Frontal cortex (tissue), 4 donors: Measurements from ENCODE around the gene TMEM121B. TPM values are rescaled to one million over a fixed set of nuclear protein-coding genes. Genes with fewer than 3 reads are reported as not detected.
A peak's percentile ranks its signal among the peaks of the same experiment; 100 is the strongest.

Source experiments
- DNase-seq, 2 donors: peaks; one replicate each; pipeline ENCODE4 v3.0.0; 2012; ENCODE audit warnings: low spot score in 2 of 2
- FAIRE-seq: peaks from 2 replicates; lab custom pipeline; 2012; peaks lifted over from hg19 to GRCh38; lab: Jason Lieb, UNC
- total RNA-seq: library from RNA; depleted of rRNA; stranded (reverse); fragments of >200 nt; gene quantifications from one replicate; pipeline ENCODE4 v1.2.3, GENCODE V29; 2014
- donor health status: control.
- donor health status: control.
- donor health status: control.

TMEM121B gene
- total RNA-seq, 1 donor from 2014 or later: 9.4 TPM

GRCh38 chr22:17114898-17115235 is 6.3 kb downstream of the TMEM121B start:
- DNase-seq (no peak), FAIRE-seq (no peak)

GRCh38 chr22:17114173-17114897 is 6.8 kb downstream of the TMEM121B start:
- no peak for DNase-seq
- FAIRE-seq: no peak

GRCh38 chr22:17113600-17113999 is 7.6 kb downstream of the TMEM121B start:
- no peak for FAIRE-seq
- no peak for DNase-seq

- DNase-seq (no peak), FAIRE-seq (no peak)
Observed at GRCh38 chr22:17112491-17113042, 8.6 kb downstream of the TMEM121B start.

GRCh38 chr22:17110791-17111550 is 10.2 kb downstream of the TMEM121B start:
- DNase-seq (no peak), FAIRE-seq (no peak)

GRCh38 chr22:17109976-17110375 is 11.2 kb downstream of the TMEM121B start:
- DNase-seq: no peak

GRCh38 chr22:17109113-17109865 is 11.9 kb downstream of the TMEM121B start:
- FAIRE-seq (no peak), DNase-seq (no peak)

More at GRCh38 chr22:17109976-17110375, 11.2 kb downstream of the TMEM121B start:
- FAIRE-seq: no peak

GRCh38 chr22:17108256-17109112 is 12.7 kb downstream of the TMEM121B start:
- FAIRE-seq (no peak), DNase-seq (no peak)

GRCh38 chr22:17107547-17107810 is 13.7 kb downstream of the TMEM121B start:
- FAIRE-seq: no peak

GRCh38 chr22:17106785-17107546 is 14.2 kb downstream of the TMEM121B start:
- DNase-seq (peak in 1 of 2 donors; percentile 55), FAIRE-seq (no peak)

More at GRCh38 chr22:17107547-17107810, 13.7 kb downstream of the TMEM121B start:
- no peak for DNase-seq

GRCh38 chr22:17106161-17106784 is 14.9 kb downstream of the TMEM121B start:
- no peak for FAIRE-seq
- no peak for DNase-seq

GRCh38 chr22:17105143-17106129 is 15.7 kb downstream of the TMEM121B start:
- DNase-seq (no peak), FAIRE-seq (no peak)

GRCh38 chr22:17104336-17104935 is 16.7 kb downstream of the TMEM121B start:
- FAIRE-seq: no peak
- DNase-seq: no peak

- no peak for FAIRE-seq
Observed at GRCh38 chr22:17103351-17103750, 17.8 kb downstream of the TMEM121B start.

GRCh38 chr22:17102297-17102667 is 18.9 kb downstream of the TMEM121B start:
- no peak for FAIRE-seq
- no peak for DNase-seq

More at GRCh38 chr22:17103351-17103750, 17.8 kb downstream of the TMEM121B start:
- DNase-seq: no peak

- DNase-seq (no peak), FAIRE-seq (no peak)
Observed at GRCh38 chr22:17101475-17102296, 19.5 kb downstream of the TMEM121B start.
